NCI-H1417 (cell line): ENCODE measurements around the gene MGAT5B.

Experiments
- DNase-seq, 3 experiments: peaks; one replicate each; lab custom pipeline; 2025; lab: John Stamatoyannopoulos, UW

MGAT5B gene

GRCh38 chr17:76981545-76982295, 113.5 kb downstream of the MGAT5B start:
- DNase-seq = no peak

GRCh38 chr17:76982408-76983074, 114.3 kb downstream of the MGAT5B start:
- no peak for DNase-seq

- DNase-seq = no peak
Observed at GRCh38 chr17:76983075-76983775, 115.0 kb downstream of the MGAT5B start.

GRCh38 chr17:76986365-76986764, 118.2 kb downstream of the MGAT5B start:
- DNase-seq = no peak

GRCh38 chr17:76987486-76988093, 119.4 kb downstream of the MGAT5B start:
- no peak for DNase-seq

GRCh38 chr17:76988796-76989195, 120.6 kb downstream of the MGAT5B start:
- DNase-seq = no peak

GRCh38 chr17:76989519-76989918, 121.3 kb downstream of the MGAT5B start:
- DNase-seq = no peak

GRCh38 chr17:76992891-76993290, 124.7 kb downstream of the MGAT5B start:
- no peak for DNase-seq

- DNase-seq = no peak
Observed at GRCh38 chr17:76993651-76994050, 125.4 kb downstream of the MGAT5B start.

GRCh38 chr17:76994237-76994637, 126.0 kb downstream of the MGAT5B start:
- peak; percentile 3 to 80 (median 61) for DNase-seq

- DNase-seq = peak in 2 of 3 experiments; percentile 56 to 84
Observed at GRCh38 chr17:76995387-76996105, 127.3 kb downstream of the MGAT5B start.

GRCh38 chr17:76996741-76997694, 128.8 kb downstream of the MGAT5B start:
- no peak for DNase-seq

- no peak for DNase-seq
Observed at GRCh38 chr17:76997981-76998531, 129.9 kb downstream of the MGAT5B start.

- DNase-seq = no peak
Observed at GRCh38 chr17:76998839-76999238, 130.6 kb downstream of the MGAT5B start.
